HG03108 (cell line): ENCODE results near the gene CBLN1.
"Not testable (repeated sequence)": the region's sequence is repeated elsewhere in the genome, so short reads cannot be mapped to it uniquely, and the experiment has no call there.

ENCODE experiments used
- ATAC-seq: cut with Tn5 transposase; IDR thresholded peaks from one replicate; pipeline ENCODE4 v1.9.1; 2021; ENCODE audit warnings: moderate library complexity; ENCODE audit not compliant: unreplicated experiment

Gene CBLN1

DNA sequence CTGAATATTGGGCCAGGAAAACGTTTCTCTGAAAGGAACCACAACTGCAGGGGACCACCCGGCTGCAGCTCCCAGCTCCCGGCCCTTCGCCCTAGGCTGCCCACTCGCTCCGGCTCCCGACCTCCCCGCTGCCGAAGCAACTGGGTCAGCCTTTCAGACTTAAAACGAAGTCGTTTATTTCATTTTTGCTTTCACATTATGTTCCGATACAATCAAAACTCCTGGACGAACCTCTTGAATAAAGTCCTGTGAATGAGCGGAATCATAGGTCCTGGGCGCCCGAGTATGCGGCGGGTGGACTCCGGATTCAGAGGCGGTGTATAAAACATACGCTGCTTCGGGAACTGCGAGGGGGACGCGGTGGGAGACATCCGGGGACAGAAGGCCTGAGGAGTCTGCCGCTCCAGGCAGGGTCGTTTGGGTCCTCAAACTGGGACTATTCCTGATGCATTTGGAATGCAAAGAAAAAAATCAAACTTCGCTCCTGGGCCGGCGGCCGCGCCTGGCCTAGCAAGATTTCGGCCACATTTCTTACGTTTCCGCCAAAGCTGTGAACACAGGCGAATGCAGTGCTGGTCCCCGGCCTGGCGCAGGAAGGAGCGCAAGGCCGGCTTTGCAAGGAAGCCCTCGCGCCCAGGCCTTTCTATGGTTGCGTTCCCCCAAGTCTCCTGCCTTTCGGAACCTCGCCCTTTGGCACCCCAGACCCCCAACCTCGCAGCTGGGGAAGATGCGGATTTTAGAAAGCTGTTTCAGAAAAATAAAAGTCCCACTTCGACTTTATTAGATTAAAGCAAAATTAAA lies 3.7 kb downstream of the CBLN1 start:
- no peak for ATAC-seq

GRCh38 chr16:49277386-49277742 lies 4.3 kb downstream of the CBLN1 start:
- no peak for ATAC-seq

DNA sequence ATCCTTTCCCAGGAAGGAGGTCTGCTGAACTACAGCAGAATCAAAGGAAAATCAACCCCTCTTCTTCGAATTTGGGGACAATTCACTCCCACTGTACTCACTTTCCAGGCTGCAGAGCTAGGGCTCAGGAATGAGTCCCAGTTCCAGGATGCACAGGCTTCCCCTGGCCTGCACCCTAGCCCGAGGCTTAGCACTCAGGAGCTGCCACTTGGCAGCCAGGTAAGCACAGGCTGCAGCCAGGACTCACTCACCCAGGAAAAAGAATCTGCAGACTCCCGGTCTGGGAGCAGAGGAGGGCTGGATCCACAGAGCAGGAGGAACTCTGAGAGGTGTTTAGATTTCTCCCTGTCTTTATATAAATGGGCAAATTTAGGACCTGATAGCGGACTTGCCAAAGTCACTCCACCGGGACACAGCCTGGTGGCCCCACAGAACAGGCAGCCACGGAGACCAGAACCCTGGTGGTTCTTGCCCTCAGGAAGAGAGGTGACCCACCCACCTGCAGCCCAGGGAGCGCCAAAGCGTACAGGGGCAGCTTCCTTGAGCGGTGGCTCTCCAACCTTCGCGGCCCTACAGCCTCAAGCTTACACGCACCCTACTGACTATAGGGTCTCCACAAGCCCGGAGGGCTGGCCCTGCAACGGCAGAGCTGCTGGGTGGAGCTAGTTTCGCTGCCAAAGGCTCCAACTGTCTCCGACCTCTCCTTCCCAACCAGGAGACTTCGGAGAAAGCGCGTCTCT lies 4.8 kb downstream of the CBLN1 start:
- ATAC-seq, result no peak

DNA sequence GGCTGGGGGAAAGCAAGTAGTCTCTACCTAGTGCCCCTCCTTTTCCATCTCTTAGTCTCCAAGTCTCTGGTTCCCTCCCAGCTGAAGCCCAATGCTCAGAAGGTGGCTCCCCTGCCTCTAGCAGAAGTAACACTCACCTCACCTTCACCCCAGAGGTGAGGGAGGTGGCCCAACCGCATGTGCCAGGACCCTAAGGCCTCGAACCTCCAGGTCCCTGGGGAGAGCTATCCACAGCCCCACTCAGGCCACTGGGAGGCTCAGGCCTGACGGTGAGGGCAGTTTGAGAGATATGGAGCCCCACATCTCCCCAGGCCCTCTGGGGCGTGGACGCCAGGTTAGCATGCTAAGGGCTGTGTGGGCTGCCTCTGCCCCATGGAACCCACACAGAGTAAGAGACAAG lies 5.8 kb downstream of the CBLN1 start:
- ATAC-seq, result no peak

- ATAC-seq, result no peak
Observed at GRCh38 chr16:49275050-49275730, 6.4 kb downstream of the CBLN1 start.

GRCh38 chr16:49274591-49274990 lies 7.0 kb downstream of the CBLN1 start:
- ATAC-seq, result no peak

GRCh38 chr16:49273771-49274170 lies 7.9 kb downstream of the CBLN1 start:
- no peak for ATAC-seq

- ATAC-seq, result no peak
Observed at GRCh38 chr16:49271363-49271762, 10.3 kb downstream of the CBLN1 start.

DNA sequence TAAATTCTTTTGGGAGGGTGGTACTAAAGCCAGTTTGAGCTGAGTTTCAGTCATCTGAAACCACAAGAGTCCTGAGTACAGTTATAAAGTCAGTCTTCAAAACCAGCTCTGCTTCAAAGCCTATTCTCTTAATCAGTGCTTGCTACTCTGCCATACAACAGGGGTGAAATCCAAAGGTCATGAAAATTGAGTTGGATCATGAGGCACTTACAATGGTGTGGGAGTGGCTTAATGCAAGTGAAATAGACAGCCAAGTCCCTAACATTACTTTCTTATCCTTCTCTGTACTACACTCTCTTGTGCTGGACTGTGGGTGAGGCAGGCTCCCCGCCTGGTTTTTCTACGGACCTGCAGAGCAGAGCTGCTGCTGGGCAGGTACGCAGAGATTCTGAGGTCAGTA lies 12.4 kb downstream of the CBLN1 start:
- no peak for ATAC-seq

DNA sequence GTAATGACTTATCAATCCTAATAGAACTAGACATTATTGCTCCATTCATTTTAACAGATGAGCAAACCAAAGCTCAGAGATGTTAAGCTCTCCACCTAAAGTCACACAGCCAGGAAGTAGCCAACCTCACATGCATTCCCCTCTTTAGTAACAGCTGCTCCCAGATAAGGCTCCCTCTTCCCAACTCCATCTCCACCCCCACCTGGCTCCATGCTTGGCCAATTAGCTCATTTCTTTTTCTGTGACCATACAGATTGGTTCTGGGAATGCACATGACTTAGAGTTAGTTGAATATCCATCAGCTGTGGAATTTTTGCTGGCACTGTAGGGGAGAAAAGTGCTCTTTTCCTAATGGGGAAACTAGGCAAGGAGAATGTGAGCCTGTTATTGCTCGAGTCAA lies 13.0 kb downstream of the CBLN1 start:
- no peak for ATAC-seq

DNA sequence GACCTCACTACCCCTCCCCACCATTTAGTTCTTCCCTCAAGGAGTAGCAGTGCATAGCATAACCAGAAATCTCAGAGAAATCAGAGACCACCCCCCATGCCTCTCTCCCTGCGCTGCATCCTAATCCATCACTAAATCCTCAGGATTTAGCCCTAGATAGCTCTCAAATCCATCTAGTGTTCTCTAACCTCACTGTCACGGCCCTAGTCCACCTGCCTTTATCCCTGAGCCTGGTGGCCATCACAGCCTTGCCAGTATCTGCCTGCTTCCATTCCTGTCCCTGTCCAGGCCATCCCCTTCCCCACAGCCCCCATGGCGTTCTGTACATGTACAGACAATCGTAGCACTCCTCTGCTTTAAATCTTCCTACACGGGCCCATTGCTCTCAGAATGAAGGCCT lies 19.1 kb downstream of the CBLN1 start:
- no peak for ATAC-seq

GRCh38 chr16:49261930-49262329 lies 19.7 kb downstream of the CBLN1 start:
- ATAC-seq, result no peak

DNA sequence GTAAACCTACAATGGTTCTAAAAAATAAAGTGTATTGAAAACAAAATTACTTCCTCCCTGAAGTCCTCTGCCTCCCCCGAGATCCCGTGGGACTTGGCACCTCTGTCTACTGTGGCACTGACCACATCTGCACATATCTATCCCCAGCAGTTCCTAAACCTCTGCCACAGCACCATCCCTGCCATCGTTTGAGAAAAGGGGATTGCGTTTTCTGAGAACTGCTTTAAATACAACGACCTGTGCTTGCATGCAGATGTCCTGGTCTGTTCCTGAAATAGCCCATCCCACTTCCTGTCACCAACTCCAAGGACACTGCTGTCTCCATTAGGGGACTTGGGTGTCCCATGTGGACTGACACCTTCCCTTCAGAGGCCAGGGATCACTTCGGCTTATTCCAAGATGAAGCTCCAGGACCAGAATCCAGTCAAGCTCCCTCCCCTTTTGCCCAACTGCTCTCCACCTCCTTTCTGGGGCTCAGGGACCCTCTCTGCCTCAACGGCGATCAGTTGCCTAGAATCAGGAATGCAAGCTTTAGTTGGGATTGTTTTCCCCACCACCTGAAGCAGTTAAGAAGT lies 20.6 kb downstream of the CBLN1 start:
- no peak for ATAC-seq

- no peak for ATAC-seq
Observed at GRCh38 chr16:49260253-49260652, 21.4 kb downstream of the CBLN1 start.

GRCh38 chr16:49259330-49259729 lies 22.3 kb downstream of the CBLN1 start:
- no peak for ATAC-seq

GRCh38 chr16:49250689-49251088 lies 30.9 kb downstream of the CBLN1 start:
- no peak for ATAC-seq

DNA sequence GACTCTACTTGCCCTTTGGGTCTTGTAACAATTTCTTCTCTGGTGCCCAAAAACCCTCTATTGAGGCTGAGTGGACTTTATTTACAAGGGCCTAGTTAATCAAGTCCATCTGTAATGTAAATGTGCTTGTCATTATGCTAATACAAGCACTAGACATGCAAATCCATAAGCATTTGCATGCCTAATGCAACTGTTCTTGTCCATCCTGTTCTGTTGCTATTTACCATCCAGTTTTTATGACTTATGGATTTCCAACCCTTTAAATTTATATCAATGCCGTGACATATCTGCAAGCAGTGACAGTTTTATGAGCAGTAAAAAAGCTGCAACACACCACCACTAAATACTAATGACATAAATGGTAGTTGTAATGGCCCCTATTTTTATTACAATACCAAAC lies 33.4 kb downstream of the CBLN1 start:
- no peak for ATAC-seq

DNA sequence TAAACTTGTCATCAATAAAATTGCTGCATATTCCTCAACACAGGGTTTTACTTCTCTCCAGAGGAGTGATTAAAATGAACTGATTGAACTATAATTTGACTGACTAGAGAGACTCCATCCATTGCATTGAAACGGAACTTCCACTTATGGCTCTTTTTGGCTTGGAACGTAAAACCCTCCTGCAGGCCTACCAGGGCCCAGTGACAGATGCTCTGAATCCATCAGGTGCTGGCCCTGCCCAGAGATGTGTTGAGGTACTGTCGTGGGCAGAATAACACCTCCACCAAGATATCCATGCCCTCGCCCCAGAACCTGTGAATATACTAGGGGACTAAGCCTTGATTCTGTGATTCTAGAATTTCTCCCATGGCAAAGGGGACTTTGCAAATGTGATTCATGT lies 45.4 kb downstream of the CBLN1 start:
- ATAC-seq, result no peak

DNA sequence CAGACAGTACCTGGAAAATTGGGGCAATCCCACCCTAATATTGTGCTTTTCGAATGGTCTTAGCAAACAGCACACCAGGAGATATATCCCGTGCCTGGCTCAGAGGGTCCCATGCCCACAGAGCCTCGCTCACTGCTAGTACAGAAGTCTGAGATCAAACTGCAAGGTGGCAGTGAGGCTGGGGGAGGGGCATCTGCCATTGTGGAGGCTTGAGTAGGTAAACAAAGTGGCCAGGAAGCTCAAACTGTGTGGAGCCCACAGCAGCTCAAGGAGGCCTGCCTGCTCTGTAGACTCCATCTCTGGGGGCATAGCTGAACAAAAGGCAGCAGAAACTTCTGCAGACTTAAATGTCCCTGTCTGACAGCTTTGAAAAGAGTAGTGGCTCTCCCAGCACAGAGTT lies 53.3 kb downstream of the CBLN1 start:
- ATAC-seq, result not testable (repeated sequence)
